DOHH2 (cell line): Measurements from ENCODE around the gene PDE6B.

Source experiments
- H3F3A ChIP-seq: fragments of 200-600 bp; sonication (generic), shearing (Covaris generic); 2 replicates; pipeline ENCODE4 v1.6.0; 2016; ENCODE audit warnings: antibody characterized with exemption, mild to moderate bottlenecking; ENCODE audit not compliant: control insufficient read depth, insufficient read depth
- H3K27ac ChIP-seq: fragments of 200-600 bp; sonication (generic); 2 replicates; pipeline ENCODE4 v1.5.1; 2014; ENCODE audit warnings: low read depth, mild to moderate bottlenecking, low read length, moderate library complexity
- H3K27me3 ChIP-seq: fragments of 200-600 bp; sonication (generic); 2 replicates; pipeline ENCODE4 v1.6.1; 2014; ENCODE audit warnings: mild to moderate bottlenecking, low read length, mixed read lengths; ENCODE audit not compliant: control insufficient read depth
- H3K36me3 ChIP-seq: fragments of 200-600 bp; sonication (generic); 2 replicates; pipeline ENCODE4 v1.6.1; 2014; ENCODE audit warnings: mild to moderate bottlenecking, low read length, moderate library complexity, mixed read lengths; ENCODE audit not compliant: control insufficient read depth
- H3K4me1 ChIP-seq: fragments of 200-600 bp; sonication (generic); 2 replicates; pipeline ENCODE4 v1.6.1; 2014; ENCODE audit warnings: mild to moderate bottlenecking, low read length, mixed read lengths; ENCODE audit not compliant: control insufficient read depth
- H3K4me2 ChIP-seq: fragments of 200-600 bp; sonication (generic); 2 replicates; pipeline ENCODE4 v1.6.0; 2014; ENCODE audit warnings: mild to moderate bottlenecking, low read length, moderate library complexity
- H3K4me3 ChIP-seq: fragments of 200-600 bp; sonication (generic); 2 replicates; pipeline ENCODE4 v1.5.1; 2014; ENCODE audit warnings: mild to moderate bottlenecking, low read length, mixed read lengths
- H3K79me2 ChIP-seq: fragments of 200-600 bp; sonication (generic); 2 replicates; pipeline ENCODE4 v1.6.1; 2014; ENCODE audit warnings: mild to moderate bottlenecking, low read length, mixed read lengths; ENCODE audit not compliant: control insufficient read depth
- H3K9me2 ChIP-seq: fragments of 200-600 bp; sonication (generic); replicated peaks from 2 replicates; pipeline ENCODE4 v1.6.1; 2014; ENCODE audit warnings: mild to moderate bottlenecking, low read length, mixed read lengths; ENCODE audit not compliant: control insufficient read depth
- H3K9me3 ChIP-seq: fragments of 200-600 bp; sonication (generic); 2 replicates; pipeline ENCODE4 v1.6.1; 2014; ENCODE audit warnings: antibody characterized with exemption, low read length, mixed read lengths; ENCODE audit not compliant: control insufficient read depth, insufficient read depth
- H4K20me1 ChIP-seq: fragments of 200-600 bp; sonication (generic); 2 replicates; pipeline ENCODE4 v1.6.0; 2014; ENCODE audit warnings: low read depth, mild to moderate bottlenecking, antibody characterized with exemption, low read length, moderate library complexity; ENCODE audit not compliant: control insufficient read depth, insufficient read depth
- EZH2phosphoT487 ChIP-seq: fragments of 200-600 bp; sonication (generic); IDR thresholded peaks from 2 replicates; pipeline ENCODE4 v1.6.1; 2017; ENCODE audit warnings: borderline replicate concordance, mild to moderate bottlenecking, antibody characterized with exemption, low read length, moderate library complexity, mixed read lengths
- TF ChIP-seq, protein P1 (sequence below): fragments of 200-600 bp; sonication (generic); IDR thresholded peaks from one replicate; pipeline ENCODE4 v1.5.1; 2014; ENCODE audit warnings: antibody characterized with exemption, mild to moderate bottlenecking, low read depth, low read length; ENCODE audit not compliant: poor library complexity, severe bottlenecking

The PDE6B gene

GRCh38 chr4:703336-704197 is 78.2 kb downstream of the PDE6B start:
- Histone ChIP-seq H3K4me3 (no peak overlapping the region), H3K27me3 (no peaks in the 10 kb centered on the region), H3K9me2 (no peaks in the 10 kb centered on the region), H3K36me3 (peaks cover 11% of the 10 kb centered on the region), H3K79me2 (peaks cover 30% of the 10 kb centered on the region), H3K9me3 (no peaks in the 10 kb centered on the region), H3K4me2 (no peak overlapping the region), H3K4me1 (peaks cover 43% of the 10 kb centered on the region), H4K20me1 (peaks cover 1% of the 10 kb centered on the region; the same call in 1 of the 2 replicates), H3F3A (peaks cover 2% of the 10 kb centered on the region; the same call in 1 of the 2 replicates), H3K27ac (no peak overlapping the region)
- TF ChIP-seq, protein P1, sequence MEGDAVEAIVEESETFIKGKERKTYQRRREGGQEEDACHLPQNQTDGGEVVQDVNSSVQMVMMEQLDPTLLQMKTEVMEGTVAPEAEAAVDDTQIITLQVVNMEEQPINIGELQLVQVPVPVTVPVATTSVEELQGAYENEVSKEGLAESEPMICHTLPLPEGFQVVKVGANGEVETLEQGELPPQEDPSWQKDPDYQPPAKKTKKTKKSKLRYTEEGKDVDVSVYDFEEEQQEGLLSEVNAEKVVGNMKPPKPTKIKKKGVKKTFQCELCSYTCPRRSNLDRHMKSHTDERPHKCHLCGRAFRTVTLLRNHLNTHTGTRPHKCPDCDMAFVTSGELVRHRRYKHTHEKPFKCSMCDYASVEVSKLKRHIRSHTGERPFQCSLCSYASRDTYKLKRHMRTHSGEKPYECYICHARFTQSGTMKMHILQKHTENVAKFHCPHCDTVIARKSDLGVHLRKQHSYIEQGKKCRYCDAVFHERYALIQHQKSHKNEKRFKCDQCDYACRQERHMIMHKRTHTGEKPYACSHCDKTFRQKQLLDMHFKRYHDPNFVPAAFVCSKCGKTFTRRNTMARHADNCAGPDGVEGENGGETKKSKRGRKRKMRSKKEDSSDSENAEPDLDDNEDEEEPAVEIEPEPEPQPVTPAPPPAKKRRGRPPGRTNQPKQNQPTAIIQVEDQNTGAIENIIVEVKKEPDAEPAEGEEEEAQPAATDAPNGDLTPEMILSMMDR = no peak
- no peak for TF ChIP-seq EZH2phosphoT487

DNA sequence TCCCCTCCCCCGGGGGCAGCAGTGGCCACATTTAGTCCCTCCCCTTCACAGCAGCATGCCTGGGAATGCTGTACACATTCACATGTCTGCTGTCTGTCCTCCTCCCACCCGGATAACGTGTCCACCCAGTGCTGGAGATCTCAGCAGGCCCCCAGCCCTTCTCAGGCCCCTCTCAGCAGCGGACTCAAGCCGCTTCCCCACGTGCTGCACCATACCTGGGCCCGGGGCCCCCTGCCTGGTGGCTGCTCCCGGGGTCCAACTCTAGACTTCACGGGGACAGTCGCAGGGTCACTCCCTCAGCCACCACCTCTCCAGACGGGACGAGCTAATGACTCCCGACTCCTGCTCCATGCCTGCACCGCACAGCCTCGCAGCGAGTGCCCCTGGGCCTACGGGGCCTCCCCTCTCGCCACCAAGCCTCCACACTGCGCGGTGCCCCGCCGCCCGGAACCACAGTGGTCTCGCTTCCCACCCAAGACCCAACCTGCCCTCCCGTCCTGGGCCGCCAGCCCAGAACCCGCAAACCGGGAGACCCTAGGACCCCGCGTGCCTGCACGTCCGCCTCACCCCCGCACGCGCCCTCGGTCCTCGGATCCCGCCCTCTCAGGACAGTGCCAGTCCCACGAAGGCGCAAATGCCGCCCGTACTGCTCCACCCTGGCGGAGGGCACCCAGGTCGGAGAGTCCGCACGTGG is 79.0 kb downstream of the PDE6B start:
- no peaks in the 10 kb centered on the region for H3K27me3 ChIP-seq
- no peak overlapping the region for H3K4me2 ChIP-seq
- peaks cover 9% of the 10 kb centered on the region; the same call in 1 of the 2 replicates for H4K20me1 ChIP-seq
- peaks cover 36% of the 10 kb centered on the region for H3K4me1 ChIP-seq
- no peak overlapping the region for H3K4me3 ChIP-seq
- TF ChIP-seq, protein P1 = no peak
- no peak for TF ChIP-seq EZH2phosphoT487
- H3K27ac ChIP-seq = no peak overlapping the region
- H3K36me3 ChIP-seq = peaks cover 18% of the 10 kb centered on the region
- H3K9me3 ChIP-seq = no peaks in the 10 kb centered on the region
- H3K9me2 ChIP-seq = no peaks in the 10 kb centered on the region
- H3K79me2 ChIP-seq = peaks cover 37% of the 10 kb centered on the region
- no peaks in the 10 kb centered on the region; the same call in 1 of the 2 replicates for H3F3A ChIP-seq

DNA sequence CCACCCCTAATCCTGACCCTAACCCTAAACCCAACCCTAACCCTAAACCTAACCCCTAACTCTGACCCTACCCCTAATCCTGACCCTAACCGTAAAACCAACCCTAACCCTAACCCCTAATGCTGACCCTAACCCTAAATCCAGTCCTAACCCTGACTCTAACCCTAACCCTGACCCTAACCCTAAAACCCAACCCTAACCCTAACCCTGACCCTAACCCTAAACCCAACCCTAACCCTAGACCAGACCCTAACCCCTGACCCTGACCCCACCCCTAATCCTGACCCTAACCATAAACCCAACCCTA is 79.6 kb downstream of the PDE6B start:
- TF ChIP-seq EZH2phosphoT487 = no peak
- TF ChIP-seq, protein P1 = no peak
- Histone ChIP-seq H3K9me2 (no peaks in the 10 kb centered on the region), H3K4me3 (peak overlapping the region; percentile 98), H3K27ac (no peak overlapping the region), H3K27me3 (no peaks in the 10 kb centered on the region), H4K20me1 (peaks cover 10% of the 10 kb centered on the region; the same call in 1 of the 2 replicates), H3K36me3 (peaks cover 23% of the 10 kb centered on the region), H3K9me3 (no peaks in the 10 kb centered on the region), H3F3A (peaks cover 3% of the 10 kb centered on the region; the same call in 1 of the 2 replicates), H3K4me2 (peak overlapping the region; percentile 67), H3K79me2 (peaks cover 43% of the 10 kb centered on the region), H3K4me1 (peaks cover 30% of the 10 kb centered on the region)
